Natural killer cell (primary cell): ENCODE results near the gene CLEC20A. TPM values are rescaled to one million over a fixed set of nuclear protein-coding genes. Genes with fewer than 3 reads are reported as not detected.
A peak's percentile ranks its signal among the peaks of the same experiment; 100 is the strongest.

Experiments used
- ATAC-seq, 3 donors: fragments of 150-1000 bp in 2 of 3; fragments of 200-7000 bp in 1 of 3; cut with Tn5 transposase; 1 replicate in 1 of 3; 2 replicates in 2 of 3; pipeline ENCODE4 v1.10.0; 2021; ENCODE audit warnings: mild to moderate bottlenecking in 2 of 3, moderate library complexity in 2 of 3
- DNase-seq, 2 donors: peaks; one replicate each; pipeline versions ENCODE4 v3.0.0 to v3.0.0-alpha.2; 2013 to 2021; ENCODE audit warnings: mixed read lengths in 1 of 2
- H3K27ac ChIP-seq: one replicate; pipeline ENCODE4 v1.5.1; 2013; ENCODE audit warnings: mild to moderate bottlenecking, low read length
- H3K27me3 ChIP-seq: one replicate; pipeline ENCODE4 v1.6.1; 2013; ENCODE audit warnings: low read length; ENCODE audit not compliant: control insufficient read depth, insufficient read depth
- H3K36me3 ChIP-seq: one replicate; pipeline ENCODE4 v1.6.1; 2013; ENCODE audit warnings: low read length; ENCODE audit not compliant: control insufficient read depth, insufficient read depth
- H3K4me1 ChIP-seq: one replicate; pipeline ENCODE4 v1.6.1; 2013; ENCODE audit warnings: low read length; ENCODE audit not compliant: control insufficient read depth, insufficient read depth
- H3K4me3 ChIP-seq: one replicate; pipeline ENCODE4 v1.5.1; 2013; ENCODE audit warnings: low read length
- H3K9me3 ChIP-seq: one replicate; pipeline ENCODE4 v1.6.1; 2013; ENCODE audit warnings: low read length; ENCODE audit not compliant: control insufficient read depth, insufficient read depth
- H3K27ac Mint-ChIP-seq, 2 donors: one replicate each; pipeline ENCODE4 v1.8.0; 2022; ENCODE audit warnings: mild to moderate bottlenecking in 2 of 2, mixed read lengths in 2 of 2, moderate library complexity in 1 of 2
- H3K27me3 Mint-ChIP-seq, 2 donors: one replicate each; pipeline ENCODE4 v1.8.0; 2022; ENCODE audit warnings: low read depth in 2 of 2, mixed read lengths in 2 of 2
- H3K36me3 Mint-ChIP-seq: one replicate; pipeline ENCODE4 v1.8.0; 2022; ENCODE audit warnings: mixed read lengths
- H3K4me1 Mint-ChIP-seq, 2 donors: one replicate each; pipeline ENCODE4 v1.8.0; 2022; ENCODE audit warnings: mixed read lengths in 2 of 2
- H3K4me3 Mint-ChIP-seq: one replicate; pipeline ENCODE4 v1.8.0; 2022; ENCODE audit warnings: mild to moderate bottlenecking, moderate library complexity, mixed read lengths
- H3K9me3 Mint-ChIP-seq, 2 donors: one replicate each; pipeline ENCODE4 v1.8.0; 2022; ENCODE audit warnings: mixed read lengths in 2 of 2
- CTCF ChIP-seq: fragments of 200-600 bp; IDR thresholded peaks from one replicate; pipeline ENCODE4 v1.8.0; 2022; ENCODE audit warnings: antibody characterized with exemption
- WGBS: methylation state at CpG from one replicate; pipeline ENCODE4 v1.1.7; 2013; ENCODE audit warnings: missing lambda C conversion rate; ENCODE audit not compliant: insufficient coverage; 5-methylcytosine and 5-hydroxymethylcytosine counted together
- intact Hi-C: fragments of 100-400 bp; cut with micrococcal nuclease; formaldehyde crosslinking; loops from one replicate; pipeline ENCODE4 v1.14.2; 2022
- total RNA-seq, 4 donors: library from RNA; stranded (reverse); fragments of 120-200 nt in 1 of 4; gene quantifications; one replicate each; pipeline versions ENCODE4 v1.2.3 to v1.2.4, GENCODE V29; 2013 to 2022

Gene CLEC20A
- total RNA-seq, 3 donors from 2014 or later (not counting 1 experiment from before 2014, with no cell fraction given), result not detected

GRCh38 chr1:178542554-178543289 lies 46.0 kb upstream of the CLEC20A start:
- peak; percentile 88 to 94 for DNase-seq
- no peaks in the 10 kb centered on the region for H3K9me3 ChIP-seq
- no peaks in the 10 kb centered on the region for H3K9me3 Mint-ChIP-seq
- H3K36me3 Mint-ChIP-seq, result no peaks in the 10 kb centered on the region
- peaks cover 15% of the 10 kb centered on the region for H3K4me1 ChIP-seq
- H3K27me3 ChIP-seq, result no peaks in the 10 kb centered on the region
- peaks cover 0 to 3% of the 10 kb centered on the region in 2 donors for H3K27me3 Mint-ChIP-seq
- H3K4me3 ChIP-seq, result peak overlapping the region; percentile 82
- intact Hi-C loops, result loop anchor here (1.0 kb wide), 3 partner anchors 10 to 823 kb away; partner anchors contain the start of gene AXDND1
- peak overlapping the region; percentile 34 for H3K27ac ChIP-seq
- TF ChIP-seq CTCF, result peak; percentile 99
- H3K4me1 Mint-ChIP-seq, result peaks cover 0 to 22% of the 10 kb centered on the region in 2 donors
- H3K4me3 Mint-ChIP-seq, result peak overlapping the region; percentile 95
- peak overlapping the region in 1 of 2 donors; percentile 86 for H3K27ac Mint-ChIP-seq
- WGBS, result 1% methylated on average over 64 of the region's 66 CpGs
- no peaks in the 10 kb centered on the region for H3K36me3 ChIP-seq
- ATAC-seq, result peak; percentile 94 to 97 (median 95)

- no peak for TF ChIP-seq CTCF
- intact Hi-C loops, result loop anchor here (1.0 kb wide), 3 partner anchors 10 to 823 kb away; partner anchors contain the start of gene AXDND1
- Histone ChIP-seq H3K36me3 (no peaks in the 10 kb centered on the region), H3K9me3 (no peaks in the 10 kb centered on the region), H3K27me3 (no peaks in the 10 kb centered on the region), H3K4me3 (peak overlapping the region; percentile 82), H3K27ac (peak overlapping the region; percentile 34), H3K4me1 (peaks cover 15% of the 10 kb centered on the region)
- H3K4me3 Mint-ChIP-seq, result peak overlapping the region; percentile 95
- no peaks in the 10 kb centered on the region for H3K36me3 Mint-ChIP-seq
- H3K27ac Mint-ChIP-seq, result peak overlapping the region in 1 of 2 donors; percentile 86
- peaks cover 0 to 4% of the 10 kb centered on the region in 2 donors for H3K27me3 Mint-ChIP-seq
- peaks cover 0 to 22% of the 10 kb centered on the region in 2 donors for H3K4me1 Mint-ChIP-seq
- ATAC-seq, result peak; percentile 28 to 50 (median 40)
- no peaks in the 10 kb centered on the region for H3K9me3 Mint-ChIP-seq
- 5% methylated on average over 33 of the region's 33 CpGs for WGBS
- peak in 1 of 2 donors; percentile 56 for DNase-seq
These were observed 45.2 kb upstream of the CLEC20A start for GRCh38 chr1:178541829-178542553.

GRCh38 chr1:178541379-178541778 lies 44.6 kb upstream of the CLEC20A start:
- Mint-ChIP-seq H3K9me3 (no peaks in the 10 kb centered on the region), H3K27ac (peak overlapping the region in 1 of 2 donors; percentile 86), H3K4me3 (peak overlapping the region; percentile 95), H3K4me1 (peaks cover 0 to 22% of the 10 kb centered on the region in 2 donors), H3K36me3 (no peaks in the 10 kb centered on the region), H3K27me3 (peaks cover 0 to 4% of the 10 kb centered on the region in 2 donors)
- no peaks in the 10 kb centered on the region for H3K27me3 ChIP-seq
- 90% methylated on average over 2 of the region's 5 CpGs for WGBS
- DNase-seq (no peak), ATAC-seq (no peak)
- H3K27ac ChIP-seq, result no peak overlapping the region
- H3K4me1 ChIP-seq, result peaks cover 15% of the 10 kb centered on the region
- H3K4me3 ChIP-seq, result no peak overlapping the region
- no peaks in the 10 kb centered on the region for H3K36me3 ChIP-seq
- intact Hi-C loops, result no loop called here
- TF ChIP-seq CTCF, result no peak
- H3K9me3 ChIP-seq, result no peaks in the 10 kb centered on the region
